Immature natural killer cell (primary cell): ENCODE data around the gene ST3GAL4. TPM values are rescaled to one million over a fixed set of nuclear protein-coding genes. Genes with fewer than 3 reads are reported as not detected.

Source experiments
- DNase-seq, 3 donors: peaks; one replicate each; pipeline ENCODE4 v3.0.0; 2022; ENCODE audit warnings: mixed read lengths in 1 of 3
- H3K27ac Mint-ChIP-seq, 6 donors: one replicate each; pipeline ENCODE4 v1.8.0; 2020; ENCODE audit warnings: mixed read lengths in 6 of 6, mild to moderate bottlenecking in 5 of 6, inconsistent platforms in 4 of 6, moderate library complexity in 3 of 6
- H3K27me3 Mint-ChIP-seq, 3 donors: one replicate each; pipeline ENCODE4 v1.8.0; 2020 to 2021; ENCODE audit warnings: low read depth in 3 of 3, mild to moderate bottlenecking in 3 of 3, mixed read lengths in 3 of 3, moderate library complexity in 3 of 3, inconsistent platforms in 1 of 3
- H3K36me3 Mint-ChIP-seq, 3 donors: one replicate each; pipeline ENCODE4 v1.8.0; 2020; ENCODE audit warnings: mixed read lengths in 3 of 3, inconsistent platforms in 2 of 3, mild to moderate bottlenecking in 2 of 3
- H3K4me1 Mint-ChIP-seq, 2 donors: one replicate each; pipeline ENCODE4 v1.8.0; 2020; ENCODE audit warnings: inconsistent platforms in 2 of 2, mild to moderate bottlenecking in 2 of 2, mixed read lengths in 2 of 2, moderate library complexity in 1 of 2
- H3K4me3 Mint-ChIP-seq, 5 donors: one replicate each; pipeline ENCODE4 v1.8.0; 2020; ENCODE audit warnings: mild to moderate bottlenecking in 5 of 5, mixed read lengths in 5 of 5, inconsistent platforms in 3 of 5, moderate library complexity in 3 of 5
- H3K9me3 Mint-ChIP-seq, 6 donors: one replicate each; pipeline ENCODE4 v1.8.0; 2020; ENCODE audit warnings: mild to moderate bottlenecking in 6 of 6, mixed read lengths in 6 of 6, inconsistent platforms in 4 of 6, moderate library complexity in 3 of 6
- polyA plus RNA-seq, 3 donors: library from polyadenylated mRNA; unstranded; fragments of 300-500 nt; fragmentation: Illumina TruSeq; gene quantifications; one replicate each; pipeline ENCODE4 v1.2.3, GENCODE V29; 2021

Gene ST3GAL4
- polyA plus RNA-seq, 3 donors from 2014 or later = 25.0 to 31.7 (median 30.9) TPM

GRCh38 chr11:126335463-126335760 is 20.1 kb upstream of the ST3GAL4 start:
- peaks cover 11 to 22% (median 11%) of the 10 kb centered on the region in 3 donors for H3K36me3 Mint-ChIP-seq
- peak overlapping the region in 4 of 5 donors; percentile 55 to 90 (median 80) for H3K4me3 Mint-ChIP-seq
- DNase-seq = no peak
- H3K9me3 Mint-ChIP-seq = no peaks in the 10 kb centered on the region
- H3K27me3 Mint-ChIP-seq = peaks cover 11 to 22% (median 16%) of the 10 kb centered on the region in 3 donors
- peak overlapping the region; percentile 94 to 100 (median 98) for H3K27ac Mint-ChIP-seq
- H3K4me1 Mint-ChIP-seq = peaks cover 66 to 77% of the 10 kb centered on the region in 2 donors

- peaks cover 11 to 29% (median 11%) of the 10 kb centered on the region in 3 donors for H3K36me3 Mint-ChIP-seq
- peak overlapping the region; percentile 94 to 100 (median 98) for H3K27ac Mint-ChIP-seq
- DNase-seq = peak; percentile 66 to 72 (median 68)
- no peaks in the 10 kb centered on the region for H3K9me3 Mint-ChIP-seq
- peaks cover 67 to 73% of the 10 kb centered on the region in 2 donors for H3K4me1 Mint-ChIP-seq
- peaks cover 11 to 16% (median 16%) of the 10 kb centered on the region in 3 donors for H3K27me3 Mint-ChIP-seq
- peak overlapping the region; percentile 36 to 82 (median 75) for H3K4me3 Mint-ChIP-seq
These were observed 19.3 kb upstream of the ST3GAL4 start for GRCh38 chr11:126336138-126336541.

GRCh38 chr11:126336671-126337101 is 18.8 kb upstream of the ST3GAL4 start:
- H3K4me1 Mint-ChIP-seq = peaks cover 67 to 69% of the 10 kb centered on the region in 2 donors
- H3K4me3 Mint-ChIP-seq = peak overlapping the region in 4 of 5 donors; percentile 55 to 82 (median 75)
- H3K27me3 Mint-ChIP-seq = peaks cover 11 to 16% (median 13%) of the 10 kb centered on the region in 3 donors
- H3K27ac Mint-ChIP-seq = peak overlapping the region; percentile 94 to 100 (median 98)
- DNase-seq = no peak
- peaks cover 11 to 35% (median 11%) of the 10 kb centered on the region in 3 donors for H3K36me3 Mint-ChIP-seq
- no peaks in the 10 kb centered on the region for H3K9me3 Mint-ChIP-seq

- Mint-ChIP-seq H3K4me1 (peaks cover 65 to 67% of the 10 kb centered on the region in 2 donors), H3K27ac (peak overlapping the region; percentile 94 to 100 (median 98)), H3K27me3 (peaks cover 8 to 14% (median 9%) of the 10 kb centered on the region in 3 donors), H3K9me3 (no peaks in the 10 kb centered on the region), H3K36me3 (peaks cover 11 to 39% (median 11%) of the 10 kb centered on the region in 3 donors), H3K4me3 (peak overlapping the region in 1 of 5 donors; percentile 82)
- DNase-seq = no peak
These were observed 18.4 kb upstream of the ST3GAL4 start for GRCh38 chr11:126337126-126337473.

GRCh38 chr11:126337474-126338241 is 17.8 kb upstream of the ST3GAL4 start:
- Mint-ChIP-seq H3K27ac (peak overlapping the region; percentile 94 to 100 (median 98)), H3K4me3 (peak overlapping the region in 1 of 5 donors; percentile 82), H3K4me1 (peaks cover 62 to 67% of the 10 kb centered on the region in 2 donors), H3K27me3 (peaks cover 4 to 9% (median 6%) of the 10 kb centered on the region in 3 donors), H3K36me3 (peaks cover 11 to 39% (median 11%) of the 10 kb centered on the region in 3 donors), H3K9me3 (no peaks in the 10 kb centered on the region)
- no peak for DNase-seq

GRCh38 chr11:126338346-126339055 is 17.0 kb upstream of the ST3GAL4 start:
- peaks cover 3 to 7% (median 4%) of the 10 kb centered on the region in 3 donors for H3K27me3 Mint-ChIP-seq
- no peak for DNase-seq
- H3K9me3 Mint-ChIP-seq = no peaks in the 10 kb centered on the region
- peak overlapping the region in 1 of 5 donors; percentile 10 for H3K4me3 Mint-ChIP-seq
- H3K27ac Mint-ChIP-seq = peak overlapping the region; percentile 90 to 100 (median 97)
- H3K36me3 Mint-ChIP-seq = peaks cover 6 to 35% (median 9%) of the 10 kb centered on the region in 3 donors
- peaks cover 54 to 59% of the 10 kb centered on the region in 2 donors for H3K4me1 Mint-ChIP-seq

GRCh38 chr11:126339073-126339862 is 16.2 kb upstream of the ST3GAL4 start:
- peak overlapping the region; percentile 45 to 100 (median 97) for H3K27ac Mint-ChIP-seq
- no peak for DNase-seq
- peaks cover 2 to 6% (median 4%) of the 10 kb centered on the region in 3 donors for H3K27me3 Mint-ChIP-seq
- H3K36me3 Mint-ChIP-seq = peaks cover 8 to 34% (median 9%) of the 10 kb centered on the region in 3 donors
- no peak overlapping the region for H3K4me3 Mint-ChIP-seq
- no peaks in the 10 kb centered on the region for H3K9me3 Mint-ChIP-seq
- H3K4me1 Mint-ChIP-seq = peaks cover 47 to 51% of the 10 kb centered on the region in 2 donors

GRCh38 chr11:126339863-126340434 is 15.5 kb upstream of the ST3GAL4 start:
- Mint-ChIP-seq H3K36me3 (peaks cover 6 to 38% (median 8%) of the 10 kb centered on the region in 3 donors), H3K4me1 (peaks cover 42 to 44% of the 10 kb centered on the region in 2 donors), H3K27me3 (peaks cover 2 to 5% (median 4%) of the 10 kb centered on the region in 3 donors), H3K9me3 (no peaks in the 10 kb centered on the region), H3K27ac (peak overlapping the region; percentile 18 to 99 (median 74)), H3K4me3 (no peak overlapping the region)
- no peak for DNase-seq

GRCh38 chr11:126340960-126341606 is 14.4 kb upstream of the ST3GAL4 start:
- no peak for DNase-seq
- Mint-ChIP-seq H3K9me3 (no peaks in the 10 kb centered on the region), H3K36me3 (peaks cover 7 to 38% (median 9%) of the 10 kb centered on the region in 3 donors), H3K27ac (peak overlapping the region; percentile 18 to 96 (median 74)), H3K4me1 (peaks cover 37 to 42% of the 10 kb centered on the region in 2 donors), H3K4me3 (no peak overlapping the region), H3K27me3 (peaks cover 0 to 2% (median 1%) of the 10 kb centered on the region in 3 donors)

GRCh38 chr11:126341760-126342161 is 13.7 kb upstream of the ST3GAL4 start:
- no peak overlapping the region for H3K4me3 Mint-ChIP-seq
- peak overlapping the region in 5 of 6 donors; percentile 0 to 96 (median 84) for H3K27ac Mint-ChIP-seq
- H3K9me3 Mint-ChIP-seq = no peaks in the 10 kb centered on the region
- peaks cover 0 to 2% (median 0%) of the 10 kb centered on the region in 3 donors for H3K27me3 Mint-ChIP-seq
- DNase-seq = no peak
- peaks cover 36 to 40% of the 10 kb centered on the region in 2 donors for H3K4me1 Mint-ChIP-seq
- H3K36me3 Mint-ChIP-seq = peaks cover 11 to 38% (median 12%) of the 10 kb centered on the region in 3 donors

GRCh38 chr11:126343051-126343450 is 12.4 kb upstream of the ST3GAL4 start:
- Mint-ChIP-seq H3K36me3 (peaks cover 11 to 38% (median 12%) of the 10 kb centered on the region in 3 donors), H3K4me1 (peaks cover 27 to 34% of the 10 kb centered on the region in 2 donors), H3K27me3 (peaks cover 0 to 2% (median 0%) of the 10 kb centered on the region in 3 donors), H3K4me3 (no peak overlapping the region), H3K27ac (no peak overlapping the region), H3K9me3 (no peaks in the 10 kb centered on the region)
- no peak for DNase-seq
